A673 (cell line): ENCODE data around the gene PEAR1.

Source experiments
- CTCF ChIP-seq: fragments of 300-800, 200-600 bp; sonication (generic); conservative IDR thresholded peaks from 2 replicates; pipeline ENCODE4 v1.5.1; 2017; ENCODE audit warnings: low read depth, mild to moderate bottlenecking, antibody characterized with exemption, low read length, moderate library complexity, mixed read lengths
- EZH2 ChIP-seq: fragments of 200-600 bp; sonication (generic); IDR thresholded peaks from 2 replicates; pipeline ENCODE4 v1.6.1; 2017; ENCODE audit warnings: borderline replicate concordance, low read depth, mild to moderate bottlenecking, mixed read lengths, antibody characterized with exemption, low read length; ENCODE audit not compliant: poor library complexity, severe bottlenecking

DNA sequence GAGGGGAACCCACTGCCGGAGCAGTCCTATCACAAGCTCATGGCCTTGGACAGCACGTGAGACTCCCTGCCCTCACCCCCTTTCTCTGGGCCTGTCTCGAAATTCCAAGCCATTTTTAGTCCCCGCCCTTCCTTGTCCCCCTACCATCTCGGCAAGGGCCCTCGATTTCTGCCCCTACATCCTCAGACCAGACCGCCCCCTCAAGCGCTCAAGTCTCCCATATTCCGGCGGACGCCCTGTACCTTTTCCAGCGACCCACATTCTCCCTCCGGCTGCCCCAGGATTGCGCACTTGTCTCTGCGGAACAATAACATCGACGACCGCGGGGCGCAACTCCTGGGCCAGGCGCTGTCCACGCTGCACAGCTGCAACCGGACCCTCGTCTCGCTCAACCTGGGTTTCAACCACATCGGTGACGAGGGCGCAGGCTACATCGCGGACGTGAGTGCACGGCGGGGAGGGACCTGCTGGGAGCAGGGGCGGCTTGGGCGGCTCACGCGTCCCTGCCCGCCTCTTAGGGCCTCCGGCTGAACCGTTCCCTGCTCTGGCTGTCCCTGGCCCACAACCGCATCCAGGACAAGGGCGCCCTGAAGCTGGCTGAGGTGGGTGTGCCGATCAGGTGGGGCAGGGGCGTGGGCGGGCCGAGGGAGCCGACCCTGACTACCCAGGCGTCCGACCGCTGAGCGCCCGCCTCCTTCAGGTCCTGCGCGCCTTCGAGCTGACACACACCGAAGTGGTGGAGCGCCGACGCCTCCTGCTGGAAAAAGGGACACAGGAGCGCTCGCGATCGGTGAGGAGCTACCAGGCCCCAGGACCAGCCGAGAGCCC is 33.9 kb downstream of the PEAR1 start:
- peak; percentile 81 for TF ChIP-seq CTCF
- TF ChIP-seq EZH2 = no peak
